Endothelial cell (in vitro differentiated cells): ENCODE results near the gene KNTC1. TPM values are rescaled to one million over a fixed set of nuclear protein-coding genes. Genes with fewer than 3 reads are reported as not detected.

Experiments used
- DNase-seq: peaks from one replicate; pipeline ENCODE4 v3.0.0; 2021; ENCODE audit warnings: low spot score
- H3K27ac Mint-ChIP-seq: one replicate; pipeline ENCODE4 v1.8.0; 2021; ENCODE audit warnings: mixed read lengths, inconsistent platforms; ENCODE audit not compliant: unreplicated experiment
- H3K27me3 Mint-ChIP-seq: one replicate; pipeline ENCODE4 v1.8.0; 2021; ENCODE audit warnings: mild to moderate bottlenecking, moderate library complexity, mixed read lengths, inconsistent platforms; ENCODE audit not compliant: unreplicated experiment
- H3K36me3 Mint-ChIP-seq: one replicate; pipeline ENCODE4 v1.8.0; 2021; ENCODE audit warnings: mild to moderate bottlenecking, low read depth, mixed read lengths, inconsistent platforms; ENCODE audit not compliant: unreplicated experiment
- H3K4me1 Mint-ChIP-seq: one replicate; pipeline ENCODE4 v1.8.0; 2021; ENCODE audit warnings: mild to moderate bottlenecking, mixed read lengths, inconsistent platforms; ENCODE audit not compliant: unreplicated experiment
- H3K4me3 Mint-ChIP-seq: one replicate; pipeline ENCODE4 v1.8.0; 2021; ENCODE audit warnings: mild to moderate bottlenecking, mixed read lengths, inconsistent platforms; ENCODE audit not compliant: unreplicated experiment
- H3K9me3 Mint-ChIP-seq: one replicate; pipeline ENCODE4 v1.8.0; 2021; ENCODE audit warnings: mixed read lengths, inconsistent platforms; ENCODE audit not compliant: unreplicated experiment
- total RNA-seq: library from RNA; stranded (reverse); fragmentation: NEBNext Ultra II Directional; extraction: Animal tissue kit (Norgen Biotek cat#: 25700); gene quantifications from one replicate; pipeline ENCODE4 v1.2.1, GENCODE V29; 2021; ENCODE audit not compliant: unreplicated experiment
- TF ChIP-seq, protein P1 (sequence below): fragments of 200-600 bp; sonication (generic); IDR thresholded peaks from one replicate; pipeline ENCODE4 v1.5.0; 2021; ENCODE audit warnings: antibody characterized with exemption; ENCODE audit not compliant: unreplicated experiment

KNTC1 gene
- total RNA-seq, 1 donor from 2014 or later: 32.6 TPM

- Mint-ChIP-seq H3K27me3 (no peaks in the 10 kb centered on the region), H3K27ac (no peak overlapping the region), H3K36me3 (peaks cover 6% of the 10 kb centered on the region), H3K4me1 (no peaks in the 10 kb centered on the region), H3K9me3 (no peaks in the 10 kb centered on the region), H3K4me3 (no peak overlapping the region)
- TF ChIP-seq, protein P1, sequence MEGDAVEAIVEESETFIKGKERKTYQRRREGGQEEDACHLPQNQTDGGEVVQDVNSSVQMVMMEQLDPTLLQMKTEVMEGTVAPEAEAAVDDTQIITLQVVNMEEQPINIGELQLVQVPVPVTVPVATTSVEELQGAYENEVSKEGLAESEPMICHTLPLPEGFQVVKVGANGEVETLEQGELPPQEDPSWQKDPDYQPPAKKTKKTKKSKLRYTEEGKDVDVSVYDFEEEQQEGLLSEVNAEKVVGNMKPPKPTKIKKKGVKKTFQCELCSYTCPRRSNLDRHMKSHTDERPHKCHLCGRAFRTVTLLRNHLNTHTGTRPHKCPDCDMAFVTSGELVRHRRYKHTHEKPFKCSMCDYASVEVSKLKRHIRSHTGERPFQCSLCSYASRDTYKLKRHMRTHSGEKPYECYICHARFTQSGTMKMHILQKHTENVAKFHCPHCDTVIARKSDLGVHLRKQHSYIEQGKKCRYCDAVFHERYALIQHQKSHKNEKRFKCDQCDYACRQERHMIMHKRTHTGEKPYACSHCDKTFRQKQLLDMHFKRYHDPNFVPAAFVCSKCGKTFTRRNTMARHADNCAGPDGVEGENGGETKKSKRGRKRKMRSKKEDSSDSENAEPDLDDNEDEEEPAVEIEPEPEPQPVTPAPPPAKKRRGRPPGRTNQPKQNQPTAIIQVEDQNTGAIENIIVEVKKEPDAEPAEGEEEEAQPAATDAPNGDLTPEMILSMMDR: no peak
- DNase-seq: no peak
Observed at GRCh38 chr12:122602456-122602855, 75.4 kb downstream of the KNTC1 start.

GRCh38 chr12:122604993-122605392, 77.9 kb downstream of the KNTC1 start:
- Mint-ChIP-seq H3K36me3 (peaks cover 4% of the 10 kb centered on the region), H3K4me3 (no peak overlapping the region), H3K27ac (no peak overlapping the region), H3K9me3 (no peaks in the 10 kb centered on the region), H3K27me3 (no peaks in the 10 kb centered on the region), H3K4me1 (no peaks in the 10 kb centered on the region)
- TF ChIP-seq, protein P1: no peak
- DNase-seq: no peak

- no peaks in the 10 kb centered on the region for H3K27me3 Mint-ChIP-seq
- no peaks in the 10 kb centered on the region for H3K9me3 Mint-ChIP-seq
- no peak overlapping the region for H3K27ac Mint-ChIP-seq
- peaks cover 14% of the 10 kb centered on the region for H3K36me3 Mint-ChIP-seq
- H3K4me1 Mint-ChIP-seq: no peaks in the 10 kb centered on the region
- no peak for DNase-seq
- TF ChIP-seq, protein P1: no peak
- H3K4me3 Mint-ChIP-seq: no peak overlapping the region
Observed at GRCh38 chr12:122609732-122610131, 82.7 kb downstream of the KNTC1 start.

DNA sequence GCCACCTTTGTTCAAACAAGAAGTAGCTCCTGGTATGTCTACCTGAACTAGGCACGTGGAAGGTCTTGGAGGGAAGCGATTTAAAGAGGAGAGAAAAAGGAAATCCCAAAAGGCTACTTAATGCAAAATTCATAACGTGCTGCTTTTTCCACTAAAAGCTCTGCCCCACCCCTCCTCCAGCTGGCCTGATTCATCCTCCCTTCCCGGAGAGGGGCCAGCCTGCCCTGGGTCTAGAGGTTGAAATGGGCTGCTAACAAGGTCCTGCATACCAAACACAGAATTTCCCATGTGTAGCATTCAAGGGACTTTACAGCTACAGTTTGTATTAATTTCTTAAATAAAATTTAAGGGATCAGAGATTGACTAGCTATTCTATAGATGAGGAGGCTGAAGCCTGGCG, 83.2 kb downstream of the KNTC1 start:
- Mint-ChIP-seq H3K9me3 (no peaks in the 10 kb centered on the region), H3K4me3 (no peak overlapping the region), H3K27me3 (no peaks in the 10 kb centered on the region), H3K36me3 (peaks cover 14% of the 10 kb centered on the region), H3K4me1 (no peaks in the 10 kb centered on the region), H3K27ac (no peak overlapping the region)
- TF ChIP-seq, protein P1: no peak
- no peak for DNase-seq

GRCh38 chr12:122610911-122611310, 83.9 kb downstream of the KNTC1 start:
- H3K4me1 Mint-ChIP-seq: no peaks in the 10 kb centered on the region
- peaks cover 14% of the 10 kb centered on the region for H3K36me3 Mint-ChIP-seq
- H3K9me3 Mint-ChIP-seq: no peaks in the 10 kb centered on the region
- no peak for DNase-seq
- H3K27me3 Mint-ChIP-seq: no peaks in the 10 kb centered on the region
- H3K27ac Mint-ChIP-seq: no peak overlapping the region
- no peak overlapping the region for H3K4me3 Mint-ChIP-seq
- TF ChIP-seq, protein P1: no peak
